ENCODE data around the gene ZKSCAN7. TPM values are rescaled to one million over a fixed set of nuclear protein-coding genes. Genes with fewer than 3 reads are reported as not detected.
"Not testable (repeated sequence)": the region's sequence is repeated elsewhere in the genome, so short reads cannot be mapped to it uniquely, and the experiment has no call there.

Gene ZKSCAN7
- 2.2 TPM for total RNA-seq

DNA sequence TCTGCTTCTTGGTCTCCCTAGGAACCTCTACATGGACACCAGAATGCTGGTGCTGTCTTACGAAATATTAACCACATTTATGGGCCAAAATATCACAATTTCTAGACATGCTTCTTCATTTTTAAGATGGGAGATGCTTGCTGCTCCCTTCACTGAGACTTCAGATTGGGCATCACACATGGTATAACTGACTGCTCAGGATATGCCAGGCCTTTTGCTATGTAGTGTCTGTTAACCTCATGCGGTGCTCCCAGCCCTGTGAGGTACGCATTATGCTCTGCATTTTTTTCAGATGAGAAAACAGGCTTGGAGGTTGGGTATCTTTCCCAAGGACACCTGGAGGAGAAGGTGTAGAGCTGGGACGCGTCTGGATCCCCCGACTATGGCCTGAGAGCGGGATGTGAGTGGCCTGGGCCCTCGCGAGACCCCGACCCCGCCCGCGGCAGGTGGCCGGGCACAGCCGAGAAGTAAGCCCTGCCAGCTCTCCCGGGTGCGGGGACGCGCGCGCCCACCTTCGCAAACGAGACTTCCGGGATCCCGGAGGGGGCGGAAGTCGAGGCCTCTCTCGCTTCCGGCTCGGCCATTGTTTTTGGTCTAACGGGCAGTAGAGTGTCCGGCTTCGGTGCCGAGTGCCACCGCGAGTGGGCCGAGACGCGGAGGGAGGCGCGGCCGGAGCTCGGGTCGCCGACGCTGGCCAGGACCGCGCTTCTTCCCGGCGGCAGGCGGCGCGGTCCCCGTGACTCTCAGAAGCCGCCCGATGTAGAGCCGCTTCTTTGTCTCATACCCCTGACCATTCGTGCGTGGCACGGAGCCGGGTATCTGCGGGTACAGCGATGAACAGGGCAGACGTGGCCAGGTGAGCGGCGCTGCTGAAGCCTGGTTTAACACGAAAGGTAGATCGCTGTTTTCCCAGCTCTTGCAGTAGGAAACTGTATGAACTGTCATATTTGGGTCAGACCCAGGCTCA lies at the start of gene ZKSCAN7:
TSS of gene ZKSCAN7 (plus strand) at position 568 of the 967 bp plus-strand sequence. CDS start 1,855 bp downstream, outside the sequence.
- peak; percentile 69 for DNase-seq (ENCODE audit: low spot score)
- peak; percentile 92 for ATAC-seq

DNA sequence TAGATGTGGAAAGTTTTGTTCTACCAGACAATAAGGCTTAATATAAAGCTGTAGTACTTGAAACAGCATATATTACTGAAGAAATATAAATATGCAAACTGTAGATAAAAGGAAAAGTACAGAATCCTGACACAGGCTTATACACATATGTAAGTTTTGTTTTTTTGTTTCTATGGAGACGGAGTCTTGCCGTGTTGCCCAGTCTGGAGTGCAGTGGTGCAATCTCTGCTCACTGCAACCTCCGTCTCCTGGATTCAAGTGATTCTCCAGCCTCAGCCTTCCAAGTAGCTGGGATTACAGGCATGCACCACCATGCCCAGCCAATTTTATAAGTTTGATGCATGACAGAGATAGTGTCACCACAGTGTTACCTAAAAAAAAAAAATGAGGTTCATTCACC lies 48.4 kb upstream of the ZKSCAN7 start:
- no peak for ATAC-seq
- no peak for DNase-seq (ENCODE audit: low spot score)

DNA sequence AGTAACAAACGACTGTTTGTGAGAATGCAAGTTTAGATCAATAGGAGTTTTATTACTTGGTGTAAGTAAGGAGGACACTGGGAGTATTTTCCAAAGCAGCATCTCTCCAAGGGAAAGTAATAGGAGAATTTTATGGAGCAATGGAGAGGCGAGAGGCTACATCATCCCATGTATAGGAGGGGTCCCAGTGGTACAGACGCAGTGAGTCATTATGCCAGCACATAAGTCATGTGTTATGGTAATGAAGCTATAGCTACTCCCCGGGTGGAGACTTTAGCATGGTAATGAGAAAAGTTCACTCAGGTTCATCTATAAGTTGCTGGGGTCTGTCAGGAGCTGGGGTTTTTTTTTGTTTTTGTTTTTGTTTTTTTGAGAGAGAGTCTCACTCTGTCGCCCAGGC lies 48.0 kb upstream of the ZKSCAN7 start:
- no peak for ATAC-seq
- no peak for DNase-seq (ENCODE audit: low spot score)

DNA sequence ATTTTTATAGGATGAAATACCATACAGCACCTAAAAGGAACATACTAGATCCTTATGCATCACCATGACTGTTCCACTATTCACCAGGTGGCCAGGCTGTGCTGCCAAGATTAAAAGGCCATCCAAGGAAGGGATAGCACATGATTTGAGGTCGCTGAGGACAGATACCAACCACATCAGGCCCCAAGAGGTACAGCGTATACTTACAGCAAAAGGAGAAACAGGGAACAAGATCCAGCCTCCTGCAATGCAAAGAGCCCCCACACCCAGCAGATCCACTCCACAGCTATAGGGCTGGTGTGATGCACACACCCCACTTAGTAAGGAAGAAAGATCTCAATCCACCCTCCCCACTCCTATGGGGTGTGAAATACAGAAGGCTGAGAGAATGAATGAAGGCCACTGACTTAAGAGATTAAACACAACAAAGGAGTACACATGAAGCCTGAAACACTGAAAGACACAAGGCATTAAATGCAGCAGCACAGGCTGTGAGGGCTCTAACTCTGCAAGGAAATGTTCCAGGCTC lies 45.5 kb upstream of the ZKSCAN7 start:
- ATAC-seq = no peak
- no peak for DNase-seq (ENCODE audit: low spot score)

DNA sequence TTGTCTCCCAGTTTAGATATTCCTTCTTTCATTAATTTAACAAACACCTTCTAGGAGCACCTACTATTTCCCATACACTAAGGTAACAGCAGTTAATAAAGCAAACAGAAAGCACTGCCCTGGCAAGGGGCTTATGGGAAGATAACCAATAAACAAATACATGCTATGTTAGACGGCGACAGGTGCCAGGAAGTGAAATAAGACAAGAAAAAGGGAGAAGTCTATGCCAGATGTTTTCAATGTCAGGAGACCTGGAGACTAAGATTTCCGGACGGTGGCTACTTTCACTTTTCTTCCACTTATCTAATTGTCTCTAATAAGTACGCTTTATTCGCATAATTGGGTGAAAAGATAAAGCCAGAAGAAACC lies 45.0 kb upstream of the ZKSCAN7 start:
- no peak for DNase-seq (ENCODE audit: low spot score)
- peak; percentile 6 for ATAC-seq

DNA sequence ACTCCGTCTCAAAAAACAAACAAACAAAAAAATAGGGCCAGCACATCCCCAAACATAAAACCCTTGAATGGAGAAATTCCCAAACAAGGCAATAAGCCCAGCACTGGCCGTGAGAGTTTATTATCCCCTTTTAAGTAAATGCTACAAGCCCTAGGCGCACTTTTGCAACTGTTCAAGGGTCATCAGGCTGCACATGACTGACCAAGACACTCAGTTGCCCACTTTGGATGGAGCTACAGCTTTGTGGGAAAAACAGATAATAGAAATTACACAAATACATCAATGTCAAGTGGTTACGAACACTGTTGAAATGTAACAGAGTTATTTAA lies 43.8 kb upstream of the ZKSCAN7 start:
- DNase-seq (ENCODE audit: low spot score) (peak; percentile 47), ATAC-seq (peak; percentile 30)

DNA sequence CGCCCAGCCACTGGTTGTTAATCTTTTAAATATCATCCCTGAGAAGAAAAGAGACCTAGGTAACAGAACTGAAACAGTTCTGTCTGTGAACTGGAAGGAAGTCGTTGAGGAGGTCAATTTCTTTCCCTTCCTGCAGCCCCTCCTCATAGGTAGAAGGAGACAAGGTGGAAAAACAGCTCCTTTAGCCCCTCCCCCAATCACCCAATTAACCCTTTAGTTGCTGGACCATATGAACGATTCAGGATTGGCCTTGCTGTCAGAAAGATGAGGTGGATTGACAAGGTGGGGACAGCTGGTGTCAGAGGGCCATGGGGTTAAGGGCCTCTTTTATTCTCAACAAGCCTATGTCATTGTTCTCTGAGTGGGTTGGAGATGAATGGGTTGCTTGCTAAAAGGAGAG lies 41.5 kb upstream of the ZKSCAN7 start:
- DNase-seq (ENCODE audit: low spot score) (no peak), ATAC-seq (no peak)

DNA sequence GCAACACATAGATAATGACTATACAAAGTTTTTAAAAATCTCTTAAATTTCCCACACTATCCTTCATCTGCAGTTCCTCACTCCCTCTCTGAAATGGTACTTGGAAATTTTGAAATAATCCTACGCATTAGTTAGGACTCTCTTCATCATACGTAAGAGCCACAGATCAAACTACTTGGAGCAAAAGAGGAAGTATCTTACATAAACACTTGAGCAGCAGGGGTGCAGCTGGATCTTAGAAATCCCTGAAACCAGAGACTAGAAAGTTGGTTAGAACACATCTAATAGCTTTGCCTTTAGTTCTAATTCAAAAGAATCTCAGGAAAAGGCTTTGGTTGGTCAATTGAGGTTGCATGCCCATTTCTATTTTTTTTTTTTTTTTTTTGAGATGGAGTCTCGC lies 38.8 kb upstream of the ZKSCAN7 start:
- DNase-seq (ENCODE audit: low spot score) = no peak
- no peak for ATAC-seq

DNA sequence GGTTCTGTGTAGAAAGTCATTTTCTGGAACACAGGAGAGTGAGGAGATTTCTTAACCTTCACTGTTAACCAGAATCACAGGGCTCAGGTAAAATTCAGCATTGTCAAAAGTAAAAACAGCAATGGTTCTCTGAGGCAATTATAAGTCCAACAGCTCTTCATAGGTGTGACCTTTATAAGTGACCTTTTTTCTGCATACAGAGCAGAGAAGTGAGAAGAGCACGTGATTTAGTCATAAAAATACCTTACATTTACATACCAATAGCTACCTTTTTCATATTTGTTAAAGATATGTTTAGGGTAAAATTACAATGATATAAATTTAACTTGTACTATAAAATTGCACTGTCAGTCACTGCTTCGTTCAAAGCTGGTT lies 36.2 kb upstream of the ZKSCAN7 start:
- ATAC-seq = no peak
- DNase-seq (ENCODE audit: low spot score) = no peak

DNA sequence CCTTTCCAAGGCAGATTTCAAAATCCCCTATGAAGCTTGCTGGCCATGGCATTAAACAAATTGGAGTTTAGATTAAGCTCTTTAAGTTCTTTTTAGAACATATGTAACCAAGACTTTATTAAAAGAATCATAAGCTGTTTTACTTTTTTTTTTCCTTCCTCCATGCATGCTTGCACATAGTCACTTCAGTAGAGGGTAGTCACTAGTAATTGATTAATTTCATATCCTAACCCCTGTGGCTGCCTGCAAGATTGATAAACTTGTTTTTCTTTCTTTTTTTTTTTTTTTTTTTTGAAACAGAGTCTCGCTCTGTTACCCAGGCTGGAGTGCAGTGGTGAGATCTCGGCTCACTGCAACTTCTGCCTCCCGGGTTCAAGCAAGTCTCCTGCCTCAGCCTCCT lies 33.3 kb upstream of the ZKSCAN7 start:
- no peak for ATAC-seq
- no peak for DNase-seq (ENCODE audit: low spot score)

DNA sequence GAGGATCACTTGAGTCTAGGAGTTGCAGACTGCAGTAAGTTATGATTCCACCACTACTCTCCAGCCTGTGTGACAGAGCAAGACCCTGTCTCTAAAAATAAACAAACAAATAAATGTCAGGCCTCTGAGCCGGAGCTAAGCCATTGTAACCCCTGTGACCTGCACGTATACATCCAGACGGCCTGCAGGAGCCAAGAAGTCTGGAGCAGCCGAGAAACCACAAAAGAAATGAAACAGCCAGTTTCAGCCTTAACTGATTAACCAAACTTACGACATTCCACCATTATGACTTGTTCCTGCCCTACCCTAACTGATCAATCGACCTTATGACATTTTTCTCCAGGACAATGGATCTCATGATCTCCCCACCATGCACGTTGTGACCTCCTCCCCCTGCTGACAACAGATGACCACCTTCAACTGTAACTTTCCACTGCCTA lies 32.5 kb upstream of the ZKSCAN7 start:
- DNase-seq (ENCODE audit: low spot score) (no peak), ATAC-seq (no peak)

DNA sequence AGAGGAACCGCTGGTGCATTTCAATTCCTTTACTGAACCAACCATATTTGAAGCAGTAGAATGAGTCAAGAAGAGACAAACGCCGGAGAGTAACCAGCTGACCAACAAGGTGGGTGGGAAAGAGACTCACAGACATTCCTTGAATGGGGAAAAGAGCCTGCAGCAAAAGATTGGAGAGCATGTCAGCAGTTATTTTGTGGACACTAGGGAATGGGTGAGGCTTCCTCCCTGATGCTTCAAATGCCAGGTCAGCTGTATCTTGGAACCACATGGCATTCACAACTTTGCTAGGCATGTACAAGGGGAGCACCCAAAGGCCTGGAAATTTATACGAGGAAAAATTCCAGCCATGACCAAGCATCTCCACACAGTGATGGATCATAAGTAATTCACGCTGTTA lies 29.9 kb upstream of the ZKSCAN7 start:
- DNase-seq (ENCODE audit: low spot score) = no peak
- no peak for ATAC-seq

DNA sequence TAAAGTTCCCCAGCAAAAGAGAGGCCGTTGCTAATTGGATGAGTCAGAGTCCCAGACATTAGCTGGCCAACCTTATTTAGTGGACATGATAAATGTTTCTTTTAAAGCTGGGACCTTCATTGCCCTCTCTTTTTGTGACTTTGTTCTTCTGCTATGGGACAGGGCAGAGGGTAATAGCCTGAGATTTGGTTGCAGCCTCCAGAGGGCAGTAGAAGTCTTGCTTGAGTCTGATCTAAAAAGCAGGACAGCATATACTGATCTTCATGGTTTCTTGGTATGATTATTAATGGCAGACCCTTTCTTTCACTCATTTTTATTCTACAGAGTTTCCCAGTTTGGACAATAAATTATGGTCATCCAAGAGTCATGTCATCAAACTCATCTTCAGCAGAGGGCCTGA lies 25.1 kb upstream of the ZKSCAN7 start:
- DNase-seq (ENCODE audit: low spot score) (no peak), ATAC-seq (peak; percentile 51)

DNA sequence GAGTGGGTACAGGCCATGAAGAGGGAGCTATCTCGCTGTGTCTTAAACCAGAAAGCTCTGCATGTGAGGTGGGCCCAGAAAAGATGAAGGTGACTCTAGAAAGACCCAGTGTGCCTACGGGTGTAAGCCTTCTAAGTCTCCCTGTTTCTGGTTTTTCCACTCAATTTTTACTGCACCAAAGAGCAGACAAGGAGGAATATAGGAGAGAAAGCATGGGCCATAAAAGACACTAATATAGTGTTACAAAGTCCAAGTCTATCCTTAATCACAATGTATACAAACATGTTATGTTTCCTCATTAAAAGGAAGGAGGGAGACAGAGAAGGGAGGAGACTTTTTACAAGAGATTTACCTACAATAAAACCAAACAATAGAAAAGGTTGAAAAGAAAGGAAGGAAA lies 24.1 kb upstream of the ZKSCAN7 start:
- no peak for DNase-seq (ENCODE audit: low spot score)

DNA sequence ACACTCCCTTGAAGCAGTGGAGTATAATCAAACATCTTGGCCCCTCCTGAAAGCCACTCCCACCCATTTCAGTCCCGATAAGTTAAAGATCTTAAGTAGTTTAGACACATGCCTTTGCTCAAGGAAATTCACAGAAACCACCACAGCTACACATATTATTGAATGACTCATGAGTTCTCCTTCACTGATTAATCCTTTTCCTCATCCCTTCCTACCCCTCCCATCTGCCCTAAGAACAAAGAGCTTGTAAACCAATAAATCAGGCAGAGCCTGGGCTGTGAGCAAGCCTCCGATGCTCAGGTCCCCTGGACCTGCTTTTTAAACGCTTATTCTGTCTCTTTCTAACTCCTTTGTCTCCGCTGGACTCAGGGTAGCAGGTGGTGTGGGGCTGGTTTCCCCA lies 20.3 kb upstream of the ZKSCAN7 start:
- DNase-seq (ENCODE audit: low spot score); ATAC-seq: not testable (repeated sequence)

More for the DNA sequence above, 24.1 kb upstream of the ZKSCAN7 start:
- no peak for ATAC-seq

DNA sequence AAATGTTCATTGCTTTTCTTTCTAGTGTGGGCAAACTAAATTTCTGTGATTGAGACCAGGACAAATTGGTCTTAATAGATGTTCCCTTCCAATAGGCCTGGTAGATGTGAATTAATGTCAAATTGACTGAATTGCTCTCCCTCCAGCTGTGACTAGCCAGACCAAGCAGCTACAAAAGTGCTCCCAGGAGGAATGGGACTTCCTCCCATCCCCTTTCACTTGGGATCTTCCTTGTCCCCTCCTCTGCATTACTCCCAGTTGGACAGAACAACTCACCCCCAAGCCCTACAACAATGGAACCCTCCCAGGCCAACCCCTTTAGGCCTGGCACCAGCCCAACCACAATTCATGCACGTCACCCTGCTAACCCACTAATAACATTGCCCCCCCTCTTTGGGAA lies 19.6 kb upstream of the ZKSCAN7 start:
- DNase-seq (ENCODE audit: low spot score) (no peak), ATAC-seq (no peak)

DNA sequence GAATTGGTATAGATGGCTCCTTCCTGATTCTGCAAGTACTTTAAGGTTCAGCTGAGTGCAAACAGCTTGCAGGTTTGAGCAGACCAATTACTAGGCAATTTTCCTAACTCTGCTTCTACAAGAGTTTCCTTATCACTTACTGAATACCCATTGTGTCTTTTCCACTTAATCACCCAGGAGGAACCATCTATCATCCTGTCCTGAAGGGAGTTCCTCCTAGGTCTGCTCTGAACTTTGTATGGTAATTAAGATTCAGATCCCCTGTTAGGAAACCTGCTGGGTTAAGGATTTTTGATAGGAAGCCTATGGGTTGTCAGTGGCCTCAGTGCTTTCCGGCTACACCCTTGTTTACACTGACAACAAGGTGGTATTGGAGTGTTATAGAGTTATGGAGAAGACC lies 10.2 kb upstream of the ZKSCAN7 start:
- DNase-seq (ENCODE audit: low spot score); ATAC-seq: not testable (repeated sequence)

DNA sequence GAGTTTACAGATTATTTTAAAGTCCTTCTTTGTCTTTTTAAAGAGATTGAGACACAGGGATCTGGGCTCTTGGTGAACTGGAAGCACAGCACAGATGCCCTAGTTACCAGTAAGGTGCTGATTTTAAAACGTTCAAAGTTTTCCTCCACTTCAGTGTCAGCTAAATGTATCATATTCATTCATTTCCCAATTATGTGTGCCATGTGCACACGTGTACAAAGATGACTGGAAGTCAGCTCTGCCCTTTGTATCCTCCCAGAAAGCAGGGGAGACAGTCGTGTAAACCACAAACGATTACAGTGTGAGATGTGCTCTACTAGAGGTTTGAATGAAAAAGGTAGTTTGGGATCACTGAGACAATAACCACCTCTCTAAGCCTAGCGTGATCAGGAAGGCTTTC lies 730 bp downstream of the ZKSCAN7 start:
- DNase-seq (ENCODE audit: low spot score) (no peak), ATAC-seq (peak; percentile 5)

DNA sequence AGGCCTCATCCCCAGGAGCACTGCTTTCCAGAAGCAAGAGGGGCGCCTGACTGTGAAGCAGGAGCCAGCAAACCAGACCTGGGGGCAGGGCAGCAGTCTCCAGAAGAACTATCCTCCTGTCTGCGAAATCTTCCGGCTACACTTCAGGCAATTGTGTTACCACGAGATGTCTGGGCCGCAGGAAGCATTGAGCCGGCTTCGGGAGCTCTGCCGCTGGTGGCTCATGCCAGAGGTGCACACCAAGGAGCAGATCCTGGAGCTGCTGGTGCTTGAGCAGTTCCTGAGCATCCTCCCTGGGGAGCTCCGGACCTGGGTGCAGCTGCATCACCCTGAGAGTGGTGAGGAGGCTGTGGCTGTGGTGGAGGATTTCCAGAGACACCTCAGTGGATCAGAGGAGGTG lies 2.1 kb downstream of the ZKSCAN7 start:
- ATAC-seq (no peak), DNase-seq (ENCODE audit: low spot score) (no peak)

DNA sequence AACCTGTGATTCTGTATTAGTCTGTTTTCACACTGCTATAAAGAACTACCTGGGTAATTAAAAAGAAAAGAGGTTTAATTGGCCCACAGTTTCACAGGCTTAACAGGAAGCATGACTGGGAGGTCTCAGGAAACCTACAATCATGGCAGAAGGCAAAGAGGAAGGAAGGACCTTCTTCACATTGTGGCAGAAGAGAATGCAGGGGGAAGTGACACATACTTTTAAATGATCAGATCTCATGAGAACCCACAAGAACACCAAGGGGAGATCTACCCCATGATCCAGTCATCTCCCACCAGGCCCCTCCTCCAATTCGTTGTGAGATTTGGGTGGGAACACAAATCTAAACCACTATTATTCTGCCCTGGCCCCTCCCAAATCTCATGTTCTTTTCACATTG lies 6.1 kb downstream of the ZKSCAN7 start:
- ATAC-seq = no peak

DNA sequence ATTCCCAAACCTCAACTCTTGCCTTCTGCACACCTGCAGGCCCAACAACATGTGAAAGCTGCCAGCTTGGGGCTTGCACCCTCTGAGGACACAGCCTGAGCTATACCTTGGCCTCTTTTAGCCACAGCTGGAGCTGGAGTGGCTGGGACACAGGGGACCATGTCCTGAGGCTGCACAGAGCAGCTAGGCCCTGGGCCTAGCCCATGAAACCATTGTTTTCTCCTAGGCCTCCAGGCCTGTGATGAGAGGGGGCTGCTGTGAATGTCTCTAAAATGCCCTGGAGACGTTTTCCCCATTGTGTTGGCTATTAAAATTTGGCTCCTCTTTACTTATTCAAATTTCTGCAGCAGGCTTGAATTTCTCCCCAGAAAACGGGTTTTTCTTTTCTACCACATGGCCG lies 7.2 kb downstream of the ZKSCAN7 start:
- ATAC-seq (no peak), DNase-seq (ENCODE audit: low spot score) (no peak)

More for the DNA sequence above, 6.1 kb downstream of the ZKSCAN7 start:
- DNase-seq (ENCODE audit: low spot score) = no peak

DNA sequence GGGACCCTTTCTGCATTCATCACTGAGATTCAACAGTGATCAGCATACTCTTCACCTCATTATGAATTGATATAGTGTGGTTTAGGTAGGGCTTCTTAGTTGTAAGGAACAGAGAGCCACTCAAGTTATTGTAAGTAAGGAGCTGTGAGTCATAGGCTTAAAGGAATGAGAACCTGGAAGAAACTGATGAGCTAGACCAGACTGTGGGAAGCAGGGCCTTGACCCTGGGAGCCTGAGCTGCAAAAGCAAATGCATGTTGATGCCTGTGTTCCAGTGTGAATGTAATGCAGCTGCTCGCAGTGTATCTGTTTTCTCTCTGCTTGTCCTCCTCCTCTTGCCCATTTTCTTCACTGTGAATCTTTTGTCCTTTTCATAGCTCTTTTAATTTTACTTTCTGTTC lies 13.6 kb downstream of the ZKSCAN7 start:
- no peak for ATAC-seq
- no peak for DNase-seq (ENCODE audit: low spot score)

DNA sequence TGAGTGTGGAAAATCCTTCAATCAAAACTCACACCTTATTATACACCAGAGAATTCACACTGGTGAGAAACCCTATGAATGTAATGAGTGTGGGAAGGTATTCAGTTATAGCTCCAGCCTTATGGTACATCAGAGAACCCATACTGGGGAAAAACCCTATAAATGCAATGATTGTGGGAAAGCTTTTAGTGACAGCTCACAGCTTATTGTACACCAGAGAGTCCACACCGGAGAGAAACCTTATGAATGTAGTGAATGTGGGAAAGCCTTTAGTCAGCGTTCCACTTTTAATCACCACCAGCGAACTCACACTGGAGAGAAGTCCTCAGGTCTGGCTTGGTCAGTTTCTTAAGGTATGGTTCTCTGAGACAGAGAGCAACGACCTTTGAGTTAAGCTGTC lies 16.0 kb downstream of the ZKSCAN7 start:
- no peak for ATAC-seq
- DNase-seq (ENCODE audit: low spot score) = no peak

All from left lobe of liver (tissue), 2 donors.